HepG2 (cell line): Measurements from ENCODE around the gene GFER. TPM values are rescaled to one million over a fixed set of nuclear protein-coding genes. Genes with fewer than 3 reads are reported as not detected.

ENCODE experiments used
- ARNT2 ChIP-seq: sonication (generic); formaldehyde crosslinking; IDR thresholded peaks from 2 replicates; pipeline ENCODE4 v1.8.0; 2022; ENCODE audit warnings: mild to moderate bottlenecking, low read depth, missing genetic modification reagents, moderate library complexity
- FIP1L1 ChIP-seq: fragments of 200-400 bp; formaldehyde crosslinking; IDR thresholded peaks from 2 replicates; pipeline ENCODE4 v1.6.1; 2018; ENCODE audit warnings: low read depth, mild to moderate bottlenecking, low read length, moderate library complexity, borderline replicate concordance; ENCODE audit not compliant: insufficient read depth
- MAF1 ChIP-seq: sonication (generic); formaldehyde crosslinking; IDR thresholded peaks from 2 replicates; pipeline ENCODE4 v1.5.0; 2020; ENCODE audit warnings: missing genetic modification reagents, borderline replicate concordance
- SSRP1 ChIP-seq: IDR thresholded peaks from 2 replicates; pipeline ENCODE4 v1.6.1; 2016; ENCODE audit warnings: control low read depth
- ZNF142 ChIP-seq: sonication (generic); formaldehyde crosslinking; IDR thresholded peaks from 2 replicates; pipeline ENCODE4 v1.4.0; 2020; ENCODE audit warnings: missing genetic modification reagents
- ZNF281 ChIP-seq: sonication (generic); formaldehyde crosslinking; IDR thresholded peaks from 2 replicates; pipeline ENCODE4 v1.4.0; 2020; ENCODE audit warnings: missing genetic modification reagents, borderline replicate concordance
- ZNF570 ChIP-seq: sonication (generic); formaldehyde crosslinking; IDR thresholded peaks from 2 replicates; pipeline ENCODE4 v1.4.0; 2020; ENCODE audit warnings: mild to moderate bottlenecking, missing genetic modification reagents, borderline replicate concordance
- ZNF580 ChIP-seq: IDR thresholded peaks from 2 replicates; pipeline ENCODE4 v1.6.1; 2016; ENCODE audit warnings: low read depth, borderline replicate concordance
- ZNF614 ChIP-seq: IDR thresholded peaks from 2 replicates; pipeline ENCODE4 v1.6.1; 2018; ENCODE audit warnings: missing biosample characterization, missing genetic modification reagents, inconsistent platforms, borderline replicate concordance
- ZNF646 ChIP-seq: sonication (generic); formaldehyde crosslinking; IDR thresholded peaks from 2 replicates; pipeline ENCODE4 v1.9.0; 2021; ENCODE audit warnings: mild to moderate bottlenecking, missing genetic modification reagents
- ZNF768 ChIP-seq: sonication (generic); formaldehyde crosslinking; IDR thresholded peaks from 2 replicates; pipeline ENCODE4 v1.4.0; 2020; ENCODE audit warnings: missing genetic modification reagents
- ZSCAN30 ChIP-seq: sonication (generic); formaldehyde crosslinking; IDR thresholded peaks from 2 replicates; pipeline ENCODE4 v1.5.0; 2020; ENCODE audit warnings: mild to moderate bottlenecking, missing genetic modification reagents
- polyA plus RNA-seq, 8 experiments: library from polyadenylated mRNA; depleted of rRNA in 3 of 8; stranded (reverse) in 7 of 8; unstranded in 1 of 8; fragments of >200 nt; fragmentation: Illumina TruSeq in 4 of 8; extraction: Trizol in 4 of 8; gene quantifications; 2 replicates each; pipeline versions ENCODE4 v1.2.1 to v1.2.3, GENCODE V29; 2011 to 2016; ENCODE audit warnings: low read depth in 4 of 8, missing spikeins in 1 of 8, mixed read lengths in 1 of 8; ENCODE audit not compliant: insufficient read depth in 1 of 8
- total RNA-seq, 5 experiments: library from RNA; depleted of rRNA; stranded (reverse); fragments of >200 nt; fragmentation: Illumina TruSeq; extraction: Trizol; gene quantifications; 2 replicates each; pipeline ENCODE4 v1.2.3, GENCODE V29; 2016; ENCODE audit warnings: low read depth in 1 of 5

The GFER gene
- total and polyA plus RNA-seq, 2 of the 13 experiments (the other 11 are each of a cell fraction or from before 2014, with no cell fraction given): 28.6 to 71.7 TPM

- TF ChIP-seq ZNF646 (CRISPR knock-in tag) (no peak), ZNF570 (no peak), FIP1L1 (0 out of 2 replicates have a peak, but pooled peaks have one; percentile 69), ZNF281 (CRISPR knock-in tag) (no peak), ZNF580 (peak; percentile 71; the same call in 1 of the 2 replicates), SSRP1 (0 out of 2 replicates have a peak, but pooled peaks have one; percentile 27), ZNF142 (CRISPR knock-in tag) (0 out of 2 replicates have a peak, but pooled peaks have one; percentile 40), ZSCAN30 (CRISPR knock-in tag) (no peak), ARNT2 (CRISPR knock-in tag) (0 out of 2 replicates have a peak, but pooled peaks have one; percentile 37), ZNF614 (peak; percentile 72; the same call in 1 of the 2 replicates), ZNF768 (CRISPR knock-in tag) (peak; percentile 70), MAF1 (no peak)
Measured at GRCh38 chr16:2003827-2004641, 20.0 kb downstream of the GFER start (continued).
